Activated CD8-positive, alpha-beta T cell treated with anti-CD3 and anti-CD28 coated beads for 36 hours (primary cell): ENCODE measurements around the gene CREB3L1. TPM values are rescaled to one million over a fixed set of nuclear protein-coding genes. Genes with fewer than 3 reads are reported as not detected.
"Not testable (repeated sequence)": the region's sequence is repeated elsewhere in the genome, so short reads cannot be mapped to it uniquely, and the experiment has no call there.

Experiments used
- ATAC-seq: fragments of 200-7000 bp; cut with Tn5 transposase; one replicate; pipeline ENCODE4 v1.10.0; 2021; ENCODE audit warnings: mild to moderate bottlenecking, moderate library complexity
- CTCF ChIA-PET: fragments of 350-600 bp; sonication (Branson Sonifier 250); formaldehyde crosslinking; loops from one replicate; lab custom pipeline; 2021; ENCODE audit warnings: antibody characterized with exemption; lab: Charles Lee
- POLR2A ChIA-PET: fragments of 350-600 bp; sonication (Branson Sonifier 250); formaldehyde crosslinking; loops from one replicate; lab custom pipeline; 2021; ENCODE audit warnings: antibody characterized with exemption; lab: Charles Lee
- DNase-seq: peaks from one replicate; pipeline ENCODE4 v3.0.0-alpha.2; 2020
- H3K27ac Mint-ChIP-seq: one replicate; pipeline ENCODE4 v1.8.0; 2021; ENCODE audit warnings: mild to moderate bottlenecking, mixed read lengths
- H3K27me3 Mint-ChIP-seq: one replicate; pipeline ENCODE4 v1.8.0; 2021; ENCODE audit warnings: mixed read lengths
- H3K36me3 Mint-ChIP-seq: one replicate; pipeline ENCODE4 v1.8.0; 2021; ENCODE audit warnings: low read depth, mixed read lengths
- H3K4me1 Mint-ChIP-seq: one replicate; pipeline ENCODE4 v1.8.0; 2021; ENCODE audit warnings: low read depth, mixed read lengths
- H3K4me3 Mint-ChIP-seq: one replicate; pipeline ENCODE4 v1.8.0; 2021; ENCODE audit warnings: mild to moderate bottlenecking, moderate library complexity, mixed read lengths
- H3K9me3 Mint-ChIP-seq: one replicate; pipeline ENCODE4 v1.8.0; 2021; ENCODE audit warnings: mixed read lengths
- CTCF ChIP-seq: fragments of 200-600 bp; IDR thresholded peaks from one replicate; pipeline ENCODE4 v1.8.0; 2022; ENCODE audit warnings: antibody characterized with exemption, mild to moderate bottlenecking
- intact Hi-C: fragments of 100-400 bp; cut with micrococcal nuclease; formaldehyde crosslinking; loops from one replicate; pipeline ENCODE4 v1.10.0; 2022
- total RNA-seq, 2 experiments: library from RNA; stranded (reverse); gene quantifications; one replicate each; pipeline ENCODE4 v1.2.3, GENCODE V29; 2021

CREB3L1 gene
- total RNA-seq, 2 experiments from 2014 or later = not detected

GRCh38 chr11:46302866-46303265 is 25.4 kb downstream of the CREB3L1 start:
- H3K4me1 Mint-ChIP-seq = peaks cover 2% of the 10 kb centered on the region
- no peaks in the 10 kb centered on the region for H3K36me3 Mint-ChIP-seq
- H3K4me3 Mint-ChIP-seq = no peak overlapping the region
- TF ChIP-seq CTCF = no peak
- POLR2A ChIA-PET = no interaction called here
- CTCF ChIA-PET = no interaction called here
- H3K27ac Mint-ChIP-seq = no peak overlapping the region
- no peaks in the 10 kb centered on the region for H3K27me3 Mint-ChIP-seq
- ATAC-seq (no peak), DNase-seq (no peak)
- no peaks in the 10 kb centered on the region for H3K9me3 Mint-ChIP-seq
- intact Hi-C loops = loop anchor here (10.0 kb wide), 1 partner anchor 178 kb away; the partner anchor contains the start of gene PHF21A

GRCh38 chr11:46304036-46304435 is 26.6 kb downstream of the CREB3L1 start:
- intact Hi-C loops = loop anchor here (10.0 kb wide), 1 partner anchor 179 kb away; the partner anchor contains the start of gene PHF21A
- POLR2A ChIA-PET = interaction anchor here (1.2 kb wide), 1 partner anchor 8 kb away, joined by 3 read pairs; no protein-coding TSS in a partner anchor
- CTCF ChIA-PET = interaction anchor here (0.9 to 1.8 kb wide), 5 partner anchors 8 to 66 kb away, joined by 3 to 10 read pairs (median 4); no protein-coding TSS in a partner anchor
- DNase-seq, H3K9me3 Mint-ChIP-seq, H3K27ac Mint-ChIP-seq, H3K4me3 Mint-ChIP-seq, H3K27me3 Mint-ChIP-seq, H3K4me1 Mint-ChIP-seq, ATAC-seq, H3K36me3 Mint-ChIP-seq: not testable (repeated sequence)

- POLR2A ChIA-PET = interaction anchor here (1.2 kb wide), 1 partner anchor 8 kb away, joined by 3 read pairs; no protein-coding TSS in a partner anchor
- H3K27ac Mint-ChIP-seq = no peak overlapping the region
Measured at GRCh38 chr11:46304605-46305179, 27.2 kb downstream of the CREB3L1 start.

GRCh38 chr11:46305295-46305694 is 27.8 kb downstream of the CREB3L1 start:
- DNase-seq (no peak), ATAC-seq (no peak)
- Mint-ChIP-seq H3K27me3 (no peaks in the 10 kb centered on the region), H3K4me3 (no peak overlapping the region), H3K4me1 (peaks cover 5% of the 10 kb centered on the region), H3K27ac (no peak overlapping the region), H3K36me3 (no peaks in the 10 kb centered on the region), H3K9me3 (no peaks in the 10 kb centered on the region)
- no peak for TF ChIP-seq CTCF
- ChIA-PET CTCF (interaction anchor here (1.1 to 14.7 kb wide), 3 partner anchors 9 to 67 kb away, joined by 4 to 382 read pairs (median 5); no protein-coding TSS in a partner anchor), POLR2A (no interaction called here)
- intact Hi-C loops = loop anchor here (5.0 to 10.0 kb wide), 2 partner anchors 68 to 180 kb away; partner anchors contain the start of gene PHF21A

More at GRCh38 chr11:46304605-46305179, 27.2 kb downstream of the CREB3L1 start:
- Mint-ChIP-seq H3K27me3 (no peaks in the 10 kb centered on the region), H3K4me3 (no peak overlapping the region), H3K4me1 (peaks cover 5% of the 10 kb centered on the region), H3K9me3 (no peaks in the 10 kb centered on the region), H3K36me3 (no peaks in the 10 kb centered on the region)
- DNase-seq (no peak), ATAC-seq (no peak)
- CTCF ChIA-PET = interaction anchor here (0.9 to 1.8 kb wide), 5 partner anchors 9 to 66 kb away, joined by 3 to 10 read pairs (median 4); no protein-coding TSS in a partner anchor
- TF ChIP-seq CTCF = no peak
- intact Hi-C loops = loop anchor here (5.0 to 10.0 kb wide), 2 partner anchors 67 to 180 kb away; partner anchors contain the start of gene PHF21A

GRCh38 chr11:46306296-46306853 is 28.9 kb downstream of the CREB3L1 start:
- CTCF ChIA-PET = interaction anchor here (0.8 to 14.7 kb wide), 6 partner anchors 10 to 66 kb away, joined by 3 to 382 read pairs (median 22); no protein-coding TSS in a partner anchor

More at GRCh38 chr11:46306296-46306853, 28.9 kb downstream of the CREB3L1 start:
- H3K4me1 Mint-ChIP-seq = peaks cover 5% of the 10 kb centered on the region
- no peak for DNase-seq
- H3K27ac Mint-ChIP-seq = no peak overlapping the region
- ATAC-seq = no peak
- TF ChIP-seq CTCF = no peak
- no peaks in the 10 kb centered on the region for H3K36me3 Mint-ChIP-seq
- no peaks in the 10 kb centered on the region for H3K27me3 Mint-ChIP-seq
- intact Hi-C loops = loop anchor here (5.0 to 10.0 kb wide), 2 partner anchors 69 to 182 kb away; partner anchors contain the start of gene PHF21A
- H3K9me3 Mint-ChIP-seq = no peaks in the 10 kb centered on the region
- POLR2A ChIA-PET = no interaction called here
- no peak overlapping the region for H3K4me3 Mint-ChIP-seq
